Activated CD8-positive, alpha-beta T cell treated with anti-CD3 and anti-CD28 coated beads for 36 hours (primary cell): ENCODE measurements around the gene ANKZF1. TPM values are rescaled to one million over a fixed set of nuclear protein-coding genes. Genes with fewer than 3 reads are reported as not detected.

Experiments used
- ATAC-seq: fragments of 200-7000 bp; cut with Tn5 transposase; one replicate; pipeline ENCODE4 v1.10.0; 2021; ENCODE audit warnings: mild to moderate bottlenecking, moderate library complexity
- CTCF ChIA-PET: fragments of 350-600 bp; sonication (Branson Sonifier 250); formaldehyde crosslinking; loops from one replicate; lab custom pipeline; 2021; ENCODE audit warnings: antibody characterized with exemption; lab: Charles Lee
- POLR2A ChIA-PET: fragments of 350-600 bp; sonication (Branson Sonifier 250); formaldehyde crosslinking; loops from one replicate; lab custom pipeline; 2021; ENCODE audit warnings: antibody characterized with exemption; lab: Charles Lee
- DNase-seq: peaks from one replicate; pipeline ENCODE4 v3.0.0-alpha.2; 2020
- H3K27ac Mint-ChIP-seq: one replicate; pipeline ENCODE4 v1.8.0; 2021; ENCODE audit warnings: mild to moderate bottlenecking, mixed read lengths
- H3K27me3 Mint-ChIP-seq: one replicate; pipeline ENCODE4 v1.8.0; 2021; ENCODE audit warnings: mixed read lengths
- H3K36me3 Mint-ChIP-seq: one replicate; pipeline ENCODE4 v1.8.0; 2021; ENCODE audit warnings: low read depth, mixed read lengths
- H3K4me1 Mint-ChIP-seq: one replicate; pipeline ENCODE4 v1.8.0; 2021; ENCODE audit warnings: low read depth, mixed read lengths
- H3K4me3 Mint-ChIP-seq: one replicate; pipeline ENCODE4 v1.8.0; 2021; ENCODE audit warnings: mild to moderate bottlenecking, moderate library complexity, mixed read lengths
- H3K9me3 Mint-ChIP-seq: one replicate; pipeline ENCODE4 v1.8.0; 2021; ENCODE audit warnings: mixed read lengths
- CTCF ChIP-seq: fragments of 200-600 bp; IDR thresholded peaks from one replicate; pipeline ENCODE4 v1.8.0; 2022; ENCODE audit warnings: antibody characterized with exemption, mild to moderate bottlenecking
- intact Hi-C: fragments of 100-400 bp; cut with micrococcal nuclease; formaldehyde crosslinking; loops from one replicate; pipeline ENCODE4 v1.10.0; 2022
- total RNA-seq, 2 experiments: library from RNA; stranded (reverse); gene quantifications; one replicate each; pipeline ENCODE4 v1.2.3, GENCODE V29; 2021

Gene ANKZF1
- total RNA-seq, 2 experiments from 2014 or later: 216 to 217 TPM

GRCh38 chr2:219279151-219279915 is 49.7 kb downstream of the ANKZF1 start, which contains the start of gene DNAJB2:
Gene DNAJB2, plus strand, starts transcription at chr2:219279366. Its CDS starts 468 bp downstream, at chr2:219279834.
- intact Hi-C loops: loop anchor here (2.0 kb wide), 2 partner anchors 15 to 25 kb away; no protein-coding TSS in a partner anchor
- H3K27me3 Mint-ChIP-seq: no peaks in the 10 kb centered on the region
- peak within 1 kb of the TSS; percentile 95 for H3K27ac Mint-ChIP-seq
- H3K4me1 Mint-ChIP-seq: peaks cover 45% of the 10 kb centered on the region
- DNase-seq (peak; percentile 100), ATAC-seq (peak; percentile 86)
- peaks cover 34% of the 10 kb centered on the region for H3K36me3 Mint-ChIP-seq
- peak within 1 kb of the TSS; percentile 80 for H3K4me3 Mint-ChIP-seq
- no peaks in the 10 kb centered on the region for H3K9me3 Mint-ChIP-seq
- no peak for TF ChIP-seq CTCF
- ChIA-PET CTCF (interaction anchor here (0.7 to 15.5 kb wide), 12 partner anchors 17 to 109 kb away, joined by 3 to 336 read pairs (median 4); partner anchors contain the start of genes ANKZF1, ATG9A, CNPPD1 and DNPEP), POLR2A (interaction anchor here (0.6 to 5.9 kb wide), 10 partner anchors 14 to 79 kb away, joined by 3 to 63 read pairs (median 4); partner anchors contain the start of genes ABCB6, ANKZF1, ATG9A and TUBA4A)

- TF ChIP-seq CTCF: peak; percentile 42
- Mint-ChIP-seq H3K4me1 (peaks cover 45% of the 10 kb centered on the region), H3K36me3 (peaks cover 34% of the 10 kb centered on the region), H3K9me3 (no peaks in the 10 kb centered on the region), H3K27ac (peak overlapping the region; percentile 89), H3K27me3 (no peaks in the 10 kb centered on the region), H3K4me3 (peak overlapping the region; percentile 80)
- intact Hi-C loops: loop anchor here (2.0 kb wide), 2 partner anchors 15 to 25 kb away; no protein-coding TSS in a partner anchor
- POLR2A ChIA-PET: interaction anchor here (0.6 to 5.9 kb wide), 7 partner anchors 14 to 80 kb away, joined by 3 to 63 read pairs (median 9); partner anchors contain the start of genes ABCB6, ANKZF1, ATG9A and TUBA4A
- DNase-seq (no peak), ATAC-seq (no peak)
- CTCF ChIA-PET: interaction anchor here (0.9 to 15.5 kb wide), 6 partner anchors 17 to 250 kb away, joined by 3 to 336 read pairs (median 8); partner anchors contain the start of genes ANKZF1, ATG9A, TUBA4A and TUBA4B
Measured at GRCh38 chr2:219279916-219280516, 50.4 kb downstream of the ANKZF1 start.

GRCh38 chr2:219280651-219281050 is 51.0 kb downstream of the ANKZF1 start:
- intact Hi-C loops: no loop called here
- Mint-ChIP-seq H3K9me3 (no peaks in the 10 kb centered on the region), H3K36me3 (peaks cover 36% of the 10 kb centered on the region), H3K27ac (peak overlapping the region; percentile 89), H3K4me1 (peaks cover 49% of the 10 kb centered on the region), H3K27me3 (no peaks in the 10 kb centered on the region), H3K4me3 (peak overlapping the region; percentile 80)
- TF ChIP-seq CTCF: no peak
- POLR2A ChIA-PET: interaction anchor here (1.4 to 5.9 kb wide), 3 partner anchors 13 to 80 kb away, joined by 4 to 63 read pairs (median 41); partner anchors contain the start of genes TUBA4A and TUBA4B
- CTCF ChIA-PET: interaction anchor here (1.2 to 15.5 kb wide), 6 partner anchors 16 to 251 kb away, joined by 3 to 336 read pairs (median 8); partner anchors contain the start of genes ANKZF1, ATG9A, CNPPD1 and TUBA4A
- DNase-seq (no peak), ATAC-seq (no peak)

GRCh38 chr2:219281588-219281987 is 52.0 kb downstream of the ANKZF1 start:
- ChIA-PET POLR2A (interaction anchor here (1.4 to 5.9 kb wide), 3 partner anchors 12 to 81 kb away, joined by 4 to 63 read pairs (median 41); partner anchors contain the start of genes TUBA4A and TUBA4B), CTCF (interaction anchor here (1.4 to 15.5 kb wide), 3 partner anchors 15 to 105 kb away, joined by 6 to 336 read pairs (median 132); partner anchors contain the start of genes CNPPD1, TUBA4A and TUBA4B)

More at GRCh38 chr2:219281588-219281987, 52.0 kb downstream of the ANKZF1 start:
- Mint-ChIP-seq H3K4me1 (peaks cover 54% of the 10 kb centered on the region), H3K36me3 (peaks cover 40% of the 10 kb centered on the region), H3K9me3 (no peaks in the 10 kb centered on the region), H3K27ac (peak overlapping the region; percentile 89), H3K27me3 (no peaks in the 10 kb centered on the region), H3K4me3 (peak overlapping the region; percentile 80)
- ATAC-seq (no peak), DNase-seq (no peak)
- intact Hi-C loops: no loop called here
- TF ChIP-seq CTCF: no peak
